Naive thymus-derived CD4-positive, alpha-beta T cell (primary cell): ENCODE results near the gene SHROOM2. TPM values are rescaled to one million over a fixed set of nuclear protein-coding genes. Genes with fewer than 3 reads are reported as not detected.

ENCODE experiments used
- ATAC-seq: fragments of 150-1000 bp; cut with Tn5 transposase; 2 replicates; pipeline ENCODE4 v1.10.0; 2021; ENCODE audit warnings: mild to moderate bottlenecking, moderate library complexity
- CTCF ChIA-PET: fragments of 350-600 bp; sonication (Branson Sonifier 250); formaldehyde crosslinking; loops from one replicate; lab custom pipeline; 2021; ENCODE audit warnings: antibody characterized with exemption; lab: Charles Lee
- POLR2A ChIA-PET: fragments of 350-600 bp; sonication (Branson Sonifier 250); formaldehyde crosslinking; loops from one replicate; lab custom pipeline; 2021; ENCODE audit warnings: antibody characterized with exemption, inconsistent platforms; lab: Charles Lee
- DNase-seq, 9 donors: peaks; one replicate each; pipeline versions ENCODE4 v3.0.0 to v3.0.0-alpha.2; 2020 to 2022; ENCODE audit warnings: mixed read lengths in 1 of 9
- H3K27ac ChIP-seq: one replicate; pipeline ENCODE4 v1.7.0; 2013; ENCODE audit warnings: mild to moderate bottlenecking, low read depth, low read length, moderate library complexity
- H3K27me3 ChIP-seq, 2 donors: one replicate each; pipeline ENCODE4 v1.7.0; 2013; ENCODE audit warnings: low read length in 2 of 2, mild to moderate bottlenecking in 2 of 2, moderate library complexity in 2 of 2; ENCODE audit not compliant: control insufficient read depth in 2 of 2, insufficient read depth in 2 of 2
- H3K36me3 ChIP-seq, 3 experiments: 1 replicate in 2 of 3; 2 replicates in 1 of 3; pipeline ENCODE4 v1.7.0; 2013; ENCODE audit warnings: low read length in 3 of 3, mild to moderate bottlenecking in 3 of 3, moderate library complexity in 1 of 3; ENCODE audit not compliant: insufficient read depth in 3 of 3, control insufficient read depth in 2 of 3
- H3K4me1 ChIP-seq, 2 donors: one replicate each; pipeline ENCODE4 v1.7.0; 2013; ENCODE audit warnings: low read length in 2 of 2, mild to moderate bottlenecking in 2 of 2, moderate library complexity in 1 of 2; ENCODE audit not compliant: control insufficient read depth in 2 of 2, insufficient read depth in 2 of 2
- H3K4me3 ChIP-seq: 2 replicates; pipeline ENCODE4 v1.7.0; 2013; ENCODE audit warnings: mild to moderate bottlenecking, low read length
- H3K9me3 ChIP-seq, 3 experiments: 1 replicate in 2 of 3; 2 replicates in 1 of 3; pipeline ENCODE4 v1.7.0; 2013; ENCODE audit warnings: low read length in 3 of 3; ENCODE audit not compliant: control insufficient read depth in 2 of 3
- H3K27ac Mint-ChIP-seq, 9 donors: one replicate each; pipeline ENCODE4 v1.8.0; 2020 to 2022; ENCODE audit warnings: mixed read lengths in 9 of 9, mild to moderate bottlenecking in 8 of 9, moderate library complexity in 5 of 9, inconsistent platforms in 2 of 9
- H3K27me3 Mint-ChIP-seq, 5 donors: one replicate each; pipeline ENCODE4 v1.8.0; 2021 to 2022; ENCODE audit warnings: mixed read lengths in 5 of 5, mild to moderate bottlenecking in 1 of 5
- H3K36me3 Mint-ChIP-seq, 5 donors: one replicate each; pipeline ENCODE4 v1.8.0; 2020 to 2022; ENCODE audit warnings: mixed read lengths in 5 of 5, mild to moderate bottlenecking in 3 of 5, inconsistent platforms in 1 of 5
- H3K4me1 Mint-ChIP-seq, 7 donors: one replicate each; pipeline ENCODE4 v1.8.0; 2020 to 2022; ENCODE audit warnings: mixed read lengths in 7 of 7, mild to moderate bottlenecking in 3 of 7, inconsistent platforms in 1 of 7
- H3K4me3 Mint-ChIP-seq, 10 donors: one replicate each; pipeline ENCODE4 v1.8.0; 2020 to 2022; ENCODE audit warnings: mild to moderate bottlenecking in 10 of 10, mixed read lengths in 10 of 10, moderate library complexity in 6 of 10, inconsistent platforms in 2 of 10
- H3K9me3 Mint-ChIP-seq, 11 donors: one replicate each; pipeline ENCODE4 v1.8.0; 2020 to 2022; ENCODE audit warnings: mixed read lengths in 11 of 11, mild to moderate bottlenecking in 4 of 11, inconsistent platforms in 1 of 11, moderate library complexity in 1 of 11
- intact Hi-C, 2 donors: fragments of 100-400 bp; cut with micrococcal nuclease; formaldehyde crosslinking; loops; one replicate each; pipeline ENCODE4 v1.15.1; 2023
- polyA plus RNA-seq, 2 donors: library from polyadenylated mRNA; unstranded; fragments of 300-500 nt; fragmentation: Illumina TruSeq; gene quantifications; one replicate each; pipeline ENCODE4 v1.2.3, GENCODE V29; 2021
- total RNA-seq, 6 experiments: library from RNA in 5 of 6; stranded (reverse) in 5 of 6; gene quantifications; 1 replicate in 5 of 6; 2 replicates in 1 of 6; pipeline ENCODE4 v1.2.3 and lab custom pipeline; 2021 to 2026

Gene SHROOM2
- total and polyA plus RNA-seq, 7 experiments from 2014 or later = not detected

GRCh38 chrX:9938516-9938915 lies 152.3 kb downstream of the SHROOM2 start:
- intact Hi-C loops = no loop called here
- POLR2A ChIA-PET = no interaction called here

GRCh38 chrX:9940421-9940820 lies 154.2 kb downstream of the SHROOM2 start:
- CTCF ChIA-PET = no interaction called here
- ATAC-seq (no peak), DNase-seq (no peak)
- H3K4me3 ChIP-seq = no peak overlapping the region
- H3K9me3 ChIP-seq = no peaks in the 10 kb centered on the region
- Mint-ChIP-seq H3K4me1 (peaks cover 0 to 11% (median 4%) of the 10 kb centered on the region in 7 donors), H3K4me3 (no peak overlapping the region), H3K36me3 (no peaks in the 10 kb centered on the region), H3K27me3 (peaks cover 0 to 26% (median 11%) of the 10 kb centered on the region in 5 donors), H3K27ac (no peak overlapping the region), H3K9me3 (peaks cover 0 to 4% (median 0%) of the 10 kb centered on the region in 11 donors)
- no peak overlapping the region for H3K27ac ChIP-seq
- POLR2A ChIA-PET = no interaction called here
- H3K4me1 ChIP-seq = peaks cover 0 to 12% of the 10 kb centered on the region in 2 donors
- H3K36me3 ChIP-seq = no peaks in the 10 kb centered on the region
- H3K27me3 ChIP-seq = no peaks in the 10 kb centered on the region
- intact Hi-C loops = no loop called here

More at GRCh38 chrX:9938516-9938915, 152.3 kb downstream of the SHROOM2 start:
- Mint-ChIP-seq H3K36me3 (no peaks in the 10 kb centered on the region), H3K4me3 (no peak overlapping the region), H3K4me1 (peaks cover 0 to 11% (median 4%) of the 10 kb centered on the region in 7 donors), H3K27ac (no peak overlapping the region), H3K9me3 (peaks cover 0 to 4% (median 0%) of the 10 kb centered on the region in 11 donors), H3K27me3 (peaks cover 0 to 29% (median 11%) of the 10 kb centered on the region in 5 donors)
- peaks cover 0 to 12% of the 10 kb centered on the region in 2 donors for H3K4me1 ChIP-seq
- no peak overlapping the region for H3K27ac ChIP-seq
- H3K36me3 ChIP-seq = no peaks in the 10 kb centered on the region
- no peaks in the 10 kb centered on the region for H3K27me3 ChIP-seq
- no peak overlapping the region for H3K4me3 ChIP-seq
- CTCF ChIA-PET = no interaction called here
- DNase-seq (no peak), ATAC-seq (no peak)
- no peaks in the 10 kb centered on the region for H3K9me3 ChIP-seq

GRCh38 chrX:9942086-9942485 lies 155.9 kb downstream of the SHROOM2 start:
- intact Hi-C loops = no loop called here
- H3K4me3 ChIP-seq = no peak overlapping the region
- peaks cover 0 to 12% of the 10 kb centered on the region in 2 donors for H3K4me1 ChIP-seq
- ATAC-seq = peak; percentile 73
- H3K4me3 Mint-ChIP-seq = peak overlapping the region in 1 of 10 donors; percentile 53
- H3K27me3 Mint-ChIP-seq = peaks cover 0 to 28% (median 11%) of the 10 kb centered on the region in 5 donors
- POLR2A ChIA-PET = no interaction called here
- H3K4me1 Mint-ChIP-seq = peaks cover 0 to 11% (median 4%) of the 10 kb centered on the region in 7 donors
- peak overlapping the region in 1 of 9 donors; percentile 70 for H3K27ac Mint-ChIP-seq
- H3K36me3 Mint-ChIP-seq = no peaks in the 10 kb centered on the region
- no peaks in the 10 kb centered on the region for H3K9me3 ChIP-seq
- peaks cover 0 to 4% (median 0%) of the 10 kb centered on the region in 11 donors for H3K9me3 Mint-ChIP-seq
- no peak overlapping the region for H3K27ac ChIP-seq
- CTCF ChIA-PET = no interaction called here
- no peaks in the 10 kb centered on the region for H3K27me3 ChIP-seq
- peak in 2 of 9 donors; percentile 19 to 66 for DNase-seq
- H3K36me3 ChIP-seq = no peaks in the 10 kb centered on the region

- Mint-ChIP-seq H3K36me3 (no peaks in the 10 kb centered on the region), H3K4me3 (no peak overlapping the region), H3K4me1 (peaks cover 0 to 11% (median 4%) of the 10 kb centered on the region in 7 donors), H3K9me3 (peaks cover 0 to 4% (median 0%) of the 10 kb centered on the region in 11 donors), H3K27ac (no peak overlapping the region), H3K27me3 (peaks cover 4 to 37% (median 11%) of the 10 kb centered on the region in 5 donors)
- H3K27ac ChIP-seq = no peak overlapping the region
- no peaks in the 10 kb centered on the region for H3K9me3 ChIP-seq
- H3K4me1 ChIP-seq = peaks cover 0 to 12% of the 10 kb centered on the region in 2 donors
- intact Hi-C loops = no loop called here
- H3K36me3 ChIP-seq = no peaks in the 10 kb centered on the region
- ATAC-seq = no peak
- ChIA-PET CTCF (no interaction called here), POLR2A (no interaction called here)
- H3K4me3 ChIP-seq = no peak overlapping the region
- no peak for DNase-seq
- H3K27me3 ChIP-seq = no peaks in the 10 kb centered on the region
These were observed 157.2 kb downstream of the SHROOM2 start for GRCh38 chrX:9943420-9943819.

GRCh38 chrX:9947131-9947794 lies 161.0 kb downstream of the SHROOM2 start:
- Histone ChIP-seq H3K4me1 (peaks cover 0 to 2% of the 10 kb centered on the region in 2 donors), H3K9me3 (no peaks in the 10 kb centered on the region), H3K4me3 (no peak overlapping the region), H3K36me3 (no peaks in the 10 kb centered on the region), H3K27ac (no peak overlapping the region), H3K27me3 (no peaks in the 10 kb centered on the region)
- Mint-ChIP-seq H3K36me3 (no peaks in the 10 kb centered on the region), H3K4me3 (no peak overlapping the region), H3K4me1 (peaks cover 0 to 4% (median 0%) of the 10 kb centered on the region in 7 donors), H3K27me3 (peaks cover under 1 to 27% (median 4%) of the 10 kb centered on the region in 5 donors), H3K9me3 (peaks cover 0 to 5% (median 1%) of the 10 kb centered on the region in 11 donors), H3K27ac (no peak overlapping the region)
- DNase-seq (no peak), ATAC-seq (no peak)
- ChIA-PET CTCF (no interaction called here), POLR2A (no interaction called here)
- intact Hi-C loops = no loop called here

- no peak overlapping the region for H3K27ac Mint-ChIP-seq
- ChIA-PET POLR2A (no interaction called here), CTCF (no interaction called here)
- DNase-seq (no peak), ATAC-seq (no peak)
- peaks cover 0 to 10% (median 1%) of the 10 kb centered on the region in 11 donors for H3K9me3 Mint-ChIP-seq
- intact Hi-C loops = no loop called here
- Histone ChIP-seq H3K4me3 (no peak overlapping the region), H3K27me3 (no peaks in the 10 kb centered on the region), H3K27ac (no peak overlapping the region), H3K4me1 (no peaks in the 10 kb centered on the region), H3K9me3 (no peaks in the 10 kb centered on the region), H3K36me3 (no peaks in the 10 kb centered on the region)
- H3K4me1 Mint-ChIP-seq = no peaks in the 10 kb centered on the region
- no peak overlapping the region for H3K4me3 Mint-ChIP-seq
- peaks cover 0 to 20% (median 4%) of the 10 kb centered on the region in 5 donors for H3K27me3 Mint-ChIP-seq
- peaks cover 0 to 2% (median 0%) of the 10 kb centered on the region in 5 donors for H3K36me3 Mint-ChIP-seq
These were observed 162.2 kb downstream of the SHROOM2 start for GRCh38 chrX:9948406-9948805.

- no peaks in the 10 kb centered on the region for H3K36me3 ChIP-seq
- Mint-ChIP-seq H3K27ac (no peak overlapping the region), H3K27me3 (peaks cover 0 to 19% (median 4%) of the 10 kb centered on the region in 5 donors), H3K4me3 (no peak overlapping the region), H3K36me3 (peaks cover 0 to 4% (median 0%) of the 10 kb centered on the region in 5 donors), H3K9me3 (peaks cover 0 to 19% (median 1%) of the 10 kb centered on the region in 11 donors), H3K4me1 (no peaks in the 10 kb centered on the region)
- intact Hi-C loops = no loop called here
- no peak overlapping the region for H3K4me3 ChIP-seq
- H3K27me3 ChIP-seq = no peaks in the 10 kb centered on the region
- no peak for ATAC-seq
- no peak overlapping the region for H3K27ac ChIP-seq
- DNase-seq = no peak
- no peaks in the 10 kb centered on the region for H3K4me1 ChIP-seq
- CTCF ChIA-PET = no interaction called here
- no peaks in the 10 kb centered on the region for H3K9me3 ChIP-seq
- POLR2A ChIA-PET = no interaction called here
These were observed 166.1 kb downstream of the SHROOM2 start for GRCh38 chrX:9952300-9952699.
